HG03460 (cell line): Measurements from ENCODE around the gene GSTK1.
"Not testable (repeated sequence)": the region's sequence is repeated elsewhere in the genome, so short reads cannot be mapped to it uniquely, and the experiment has no call there.

Source experiments
- ATAC-seq: cut with Tn5 transposase; IDR thresholded peaks from one replicate; pipeline ENCODE4 v1.9.1; 2021; ENCODE audit not compliant: unreplicated experiment

Gene GSTK1

GRCh38 chr7:143263266-143264195 lies at the start of gene GSTK1:
Gene GSTK1, plus strand, starts transcription at chr7:143263441. Its CDS starts 73 bp downstream, at chr7:143263514.
- peak; percentile 96 for ATAC-seq

GRCh38 chr7:143213478-143213877 lies 49.8 kb upstream of the GSTK1 start:
- not testable (repeated sequence) for ATAC-seq

GRCh38 chr7:143214789-143215679 lies 48.2 kb upstream of the GSTK1 start:
- peak; percentile 91 for ATAC-seq

GRCh38 chr7:143216151-143216550 lies 47.1 kb upstream of the GSTK1 start:
- no peak for ATAC-seq

- ATAC-seq: no peak
Measured at GRCh38 chr7:143216686-143217085, 46.6 kb upstream of the GSTK1 start.

- no peak for ATAC-seq
Measured at GRCh38 chr7:143217806-143218205, 45.4 kb upstream of the GSTK1 start.

- ATAC-seq: no peak
Measured at GRCh38 chr7:143221286-143221685, 42.0 kb upstream of the GSTK1 start.

GRCh38 chr7:143221737-143222136 lies 41.5 kb upstream of the GSTK1 start, which contains the start of gene TAS2R40:
Gene TAS2R40, plus strand, starts transcription at chr7:143222037. Its CDS starts 42 bp downstream, at chr7:143222079.
- ATAC-seq: no peak

- no peak for ATAC-seq
Measured at GRCh38 chr7:143222782-143223181, 40.5 kb upstream of the GSTK1 start.

GRCh38 chr7:143223784-143224183 lies 39.5 kb upstream of the GSTK1 start:
- no peak for ATAC-seq

GRCh38 chr7:143225047-143225446 lies 38.2 kb upstream of the GSTK1 start:
- no peak for ATAC-seq

- no peak for ATAC-seq
Measured at GRCh38 chr7:143227806-143228205, 35.4 kb upstream of the GSTK1 start.

GRCh38 chr7:143229054-143229790 lies 34.0 kb upstream of the GSTK1 start:
- ATAC-seq: no peak

- no peak for ATAC-seq
Measured at GRCh38 chr7:143230602-143231457, 32.4 kb upstream of the GSTK1 start.

GRCh38 chr7:143233816-143234532 lies 29.3 kb upstream of the GSTK1 start:
- ATAC-seq: no peak

GRCh38 chr7:143234533-143234875 lies 28.7 kb upstream of the GSTK1 start:
- ATAC-seq: no peak

- ATAC-seq: no peak
Measured at GRCh38 chr7:143235561-143235960, 27.7 kb upstream of the GSTK1 start.

GRCh38 chr7:143236408-143236990 lies 26.7 kb upstream of the GSTK1 start:
- ATAC-seq: no peak

GRCh38 chr7:143237366-143237765 lies 25.9 kb upstream of the GSTK1 start:
- ATAC-seq: no peak
